HCT116 (cell line): Measurements from ENCODE around the gene PNPLA5.

ENCODE experiments used
- CEBPB ChIP-seq: IDR thresholded peaks from 2 replicates; pipeline ENCODE4 v1.6.1; 2012; ENCODE audit warnings: low read depth
- EZH2 ChIP-seq: fragments of 200-600 bp; sonication (generic); IDR thresholded peaks from 2 replicates; pipeline ENCODE4 v1.6.1; 2017; ENCODE audit warnings: antibody characterized with exemption, mixed run types
- POLR2A ChIP-seq: IDR thresholded peaks from 2 replicates; pipeline ENCODE4 v1.7.0; 2011; ENCODE audit warnings: borderline replicate concordance; ENCODE audit not compliant: insufficient read depth, insufficient read length; ENCODE audit errors: extremely low read depth
- POLR2AphosphoS5 ChIP-seq: IDR thresholded peaks from 2 replicates; pipeline ENCODE4 v1.6.1; 2011; ENCODE audit warnings: mild to moderate bottlenecking, low read depth, low read length, moderate library complexity
- TCF7L2 ChIP-seq: IDR thresholded peaks from 2 replicates; pipeline ENCODE4 v1.7.0; 2011; ENCODE audit warnings: borderline replicate concordance, inconsistent platforms; ENCODE audit not compliant: insufficient read depth, insufficient read length; ENCODE audit errors: extremely low read depth
- ZFX ChIP-seq: fragments of 450-650 bp; IDR thresholded peaks from 2 replicates; pipeline ENCODE4 v1.6.1; 2017
- TF ChIP-seq, protein P1 (sequence below), 3 experiments: fragments of 200-600 bp in 1 of 3; sonication (generic) in 1 of 3; IDR thresholded peaks in 2 of 3; conservative IDR thresholded peaks in 1 of 3; 2 replicates each; pipeline ENCODE4 v1.5.1; 2012 to 2017; ENCODE audit warnings: low read depth in 2 of 3, low read length in 2 of 3, antibody characterized with exemption in 1 of 3, borderline replicate concordance in 1 of 3, control low read depth in 1 of 3, mild to moderate bottlenecking in 1 of 3, mixed read lengths in 1 of 3, mixed run types in 1 of 3, moderate library complexity in 1 of 3; ENCODE audit not compliant: insufficient read depth in 1 of 3
- TF ChIP-seq, protein P2 (sequence below): IDR thresholded peaks from 2 replicates; pipeline ENCODE4 v1.6.1; 2012; ENCODE audit warnings: low read depth

DNA sequence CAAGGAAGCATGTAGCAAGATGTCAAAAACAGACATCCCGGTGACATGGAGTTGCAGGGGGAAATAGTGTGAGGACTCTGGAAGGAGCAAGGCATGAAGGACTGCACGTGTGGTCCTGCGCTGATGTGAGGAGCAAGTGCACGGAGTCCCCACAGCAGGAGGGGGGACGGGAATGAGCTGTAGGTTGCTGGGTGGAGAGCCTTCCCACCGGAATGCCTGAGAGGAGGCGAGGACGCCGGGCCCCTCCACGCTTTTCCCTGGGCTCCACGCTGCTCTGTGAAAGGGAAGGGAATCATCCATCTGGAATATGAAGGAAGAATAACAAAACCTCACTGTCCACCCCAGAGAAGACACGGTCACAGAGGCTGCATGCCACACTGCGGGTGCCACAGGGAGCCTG, 56.1 kb downstream of the PNPLA5 start:
- no peak for TF ChIP-seq POLR2AphosphoS5
- TF ChIP-seq, protein P1, sequence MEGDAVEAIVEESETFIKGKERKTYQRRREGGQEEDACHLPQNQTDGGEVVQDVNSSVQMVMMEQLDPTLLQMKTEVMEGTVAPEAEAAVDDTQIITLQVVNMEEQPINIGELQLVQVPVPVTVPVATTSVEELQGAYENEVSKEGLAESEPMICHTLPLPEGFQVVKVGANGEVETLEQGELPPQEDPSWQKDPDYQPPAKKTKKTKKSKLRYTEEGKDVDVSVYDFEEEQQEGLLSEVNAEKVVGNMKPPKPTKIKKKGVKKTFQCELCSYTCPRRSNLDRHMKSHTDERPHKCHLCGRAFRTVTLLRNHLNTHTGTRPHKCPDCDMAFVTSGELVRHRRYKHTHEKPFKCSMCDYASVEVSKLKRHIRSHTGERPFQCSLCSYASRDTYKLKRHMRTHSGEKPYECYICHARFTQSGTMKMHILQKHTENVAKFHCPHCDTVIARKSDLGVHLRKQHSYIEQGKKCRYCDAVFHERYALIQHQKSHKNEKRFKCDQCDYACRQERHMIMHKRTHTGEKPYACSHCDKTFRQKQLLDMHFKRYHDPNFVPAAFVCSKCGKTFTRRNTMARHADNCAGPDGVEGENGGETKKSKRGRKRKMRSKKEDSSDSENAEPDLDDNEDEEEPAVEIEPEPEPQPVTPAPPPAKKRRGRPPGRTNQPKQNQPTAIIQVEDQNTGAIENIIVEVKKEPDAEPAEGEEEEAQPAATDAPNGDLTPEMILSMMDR (IDR thresholded peaks at IDR 0.05 in 2 of 3, conservative IDR thresholded peaks at IDR 0.05 in 1 of 3; ENCODE audit: borderline replicate concordance in 1 of 3, insufficient read depth in 1 of 3, low read depth in 2 of 3, low read length in 2 of 3), result no peak
- TF ChIP-seq CEBPB, result no peak
- TF ChIP-seq, protein P2, sequence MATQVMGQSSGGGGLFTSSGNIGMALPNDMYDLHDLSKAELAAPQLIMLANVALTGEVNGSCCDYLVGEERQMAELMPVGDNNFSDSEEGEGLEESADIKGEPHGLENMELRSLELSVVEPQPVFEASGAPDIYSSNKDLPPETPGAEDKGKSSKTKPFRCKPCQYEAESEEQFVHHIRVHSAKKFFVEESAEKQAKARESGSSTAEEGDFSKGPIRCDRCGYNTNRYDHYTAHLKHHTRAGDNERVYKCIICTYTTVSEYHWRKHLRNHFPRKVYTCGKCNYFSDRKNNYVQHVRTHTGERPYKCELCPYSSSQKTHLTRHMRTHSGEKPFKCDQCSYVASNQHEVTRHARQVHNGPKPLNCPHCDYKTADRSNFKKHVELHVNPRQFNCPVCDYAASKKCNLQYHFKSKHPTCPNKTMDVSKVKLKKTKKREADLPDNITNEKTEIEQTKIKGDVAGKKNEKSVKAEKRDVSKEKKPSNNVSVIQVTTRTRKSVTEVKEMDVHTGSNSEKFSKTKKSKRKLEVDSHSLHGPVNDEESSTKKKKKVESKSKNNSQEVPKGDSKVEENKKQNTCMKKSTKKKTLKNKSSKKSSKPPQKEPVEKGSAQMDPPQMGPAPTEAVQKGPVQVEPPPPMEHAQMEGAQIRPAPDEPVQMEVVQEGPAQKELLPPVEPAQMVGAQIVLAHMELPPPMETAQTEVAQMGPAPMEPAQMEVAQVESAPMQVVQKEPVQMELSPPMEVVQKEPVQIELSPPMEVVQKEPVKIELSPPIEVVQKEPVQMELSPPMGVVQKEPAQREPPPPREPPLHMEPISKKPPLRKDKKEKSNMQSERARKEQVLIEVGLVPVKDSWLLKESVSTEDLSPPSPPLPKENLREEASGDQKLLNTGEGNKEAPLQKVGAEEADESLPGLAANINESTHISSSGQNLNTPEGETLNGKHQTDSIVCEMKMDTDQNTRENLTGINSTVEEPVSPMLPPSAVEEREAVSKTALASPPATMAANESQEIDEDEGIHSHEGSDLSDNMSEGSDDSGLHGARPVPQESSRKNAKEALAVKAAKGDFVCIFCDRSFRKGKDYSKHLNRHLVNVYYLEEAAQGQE, result no peak
- TF ChIP-seq ZFX, result no peak
- TF ChIP-seq EZH2, result no peak
- no peak for TF ChIP-seq POLR2A
- no peak for TF ChIP-seq TCF7L2
